ENCODE data around the gene STK38.
"Not testable (repeated sequence)": the region's sequence is repeated elsewhere in the genome, so short reads cannot be mapped to it uniquely, and the experiment has no call there.

Gene STK38

DNA sequence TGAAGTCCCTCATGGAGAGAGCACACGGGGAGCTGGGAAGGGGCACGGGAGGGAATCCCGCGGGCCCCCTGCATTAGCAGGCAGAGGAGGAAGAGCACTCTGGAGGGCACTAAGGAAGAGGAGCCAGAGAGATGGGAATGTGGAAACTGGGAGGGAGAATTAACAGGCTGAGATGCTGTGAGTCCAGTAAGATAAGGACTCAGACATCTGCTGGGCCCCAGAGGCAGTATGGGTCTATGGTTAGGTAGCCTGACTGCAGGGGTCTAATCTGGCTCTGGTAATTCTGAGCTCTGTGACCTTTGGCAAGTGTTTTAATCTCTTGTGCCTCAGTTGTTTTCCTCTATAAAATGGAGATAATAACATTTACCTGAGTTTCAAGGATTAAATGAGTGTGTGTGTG, 31.2 kb upstream of the STK38 start:
- no peak overlapping the region for H3K4ac ChIP-seq (ENCODE audit: low read depth, low read length)
- no CpG with 5 or more reads among the region's 4 CpGs for WGBS (ENCODE audit: extremely low coverage, insufficient coverage, low lambda C conversion rate)
- H3K9ac ChIP-seq (ENCODE audit: low read length), result no peak overlapping the region
- no peak overlapping the region for H4K8ac ChIP-seq (ENCODE audit: low read depth, low read length)
- no peak overlapping the region for H3K4me2 ChIP-seq (ENCODE audit: low read length)
- H3K23ac ChIP-seq (ENCODE audit: low read length), result no peak overlapping the region
- no peak overlapping the region for H3K4me3 ChIP-seq (ENCODE audit: low read length)
- DNase-seq, result no peak
- H3K18ac ChIP-seq (ENCODE audit: low read length), result no peak overlapping the region
- H2BK120ac ChIP-seq (ENCODE audit: low read depth, low read length), result no peak overlapping the region
- no peak overlapping the region for H2BK5ac ChIP-seq (ENCODE audit: low read length)
- no peak overlapping the region for H2BK15ac ChIP-seq (replicated peaks; ENCODE audit: low read depth)
- H3K79me1 ChIP-seq (ENCODE audit: low read length), result no peaks in the 10 kb centered on the region
- H2AK5ac ChIP-seq (ENCODE audit: low read length), result no peak overlapping the region
- no peaks in the 10 kb centered on the region for H3K4me1 ChIP-seq (ENCODE audit: control insufficient read depth, low read depth, low read length)
- no peaks in the 10 kb centered on the region for H3K36me3 ChIP-seq (ENCODE audit: control insufficient read depth, insufficient read depth, low read length)
- no peak overlapping the region for H4K5ac ChIP-seq (ENCODE audit: low read length)
- no peaks in the 10 kb centered on the region for H3K27me3 ChIP-seq (ENCODE audit: insufficient read depth, low read length, poor library complexity)
- H3K79me2 ChIP-seq (ENCODE audit: control insufficient read depth, insufficient read depth, low read length), result no peaks in the 10 kb centered on the region
- no peak overlapping the region for H3K56ac ChIP-seq (ENCODE audit: low read length)
- H3K27ac ChIP-seq (ENCODE audit: low read depth, low read length), result no peak overlapping the region

DNA sequence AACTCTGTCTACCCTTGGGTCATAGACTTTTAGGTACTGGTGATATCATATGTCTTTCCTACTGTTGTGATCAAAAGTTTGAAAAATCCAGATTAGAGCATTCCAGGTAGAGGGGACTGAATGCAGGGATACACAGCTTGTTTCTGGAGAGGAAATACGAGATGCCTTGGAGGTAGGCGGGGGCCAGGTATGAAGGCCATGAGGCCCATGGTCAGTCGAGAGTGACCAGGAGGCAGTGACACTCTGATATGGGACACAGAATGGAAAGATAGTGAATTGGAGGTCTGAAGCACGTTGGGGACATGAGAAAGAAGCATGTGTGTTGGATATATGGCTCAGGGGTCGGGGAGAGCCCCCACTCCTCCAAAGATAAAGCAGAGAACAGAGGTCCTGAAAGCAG, 30.8 kb upstream of the STK38 start:
- no CpG with 5 or more reads among the region's 5 CpGs for WGBS (ENCODE audit: extremely low coverage, insufficient coverage, low lambda C conversion rate)
- no peak overlapping the region for H4K5ac ChIP-seq (ENCODE audit: low read length)

DNA sequence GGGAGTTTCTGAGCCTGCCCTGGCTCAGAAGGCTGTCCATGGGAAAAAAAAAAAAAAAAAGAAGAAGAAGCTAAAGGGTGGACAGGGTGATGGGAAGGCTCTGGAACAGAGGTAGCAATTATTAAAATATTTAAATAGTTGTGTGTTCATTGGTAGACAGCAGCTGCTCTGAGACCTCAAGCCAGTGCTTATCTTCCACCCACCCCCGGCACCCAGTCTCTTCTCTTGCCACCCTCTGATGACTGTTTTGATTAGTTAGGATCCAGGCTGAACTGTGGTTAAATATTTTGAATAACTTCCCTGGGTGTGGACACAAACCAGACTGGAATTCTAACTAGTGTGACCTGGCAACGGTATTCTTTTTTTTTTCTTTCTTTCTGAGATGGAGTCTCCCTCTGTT, 30.0 kb upstream of the STK38 start:
- Histone ChIP-seq H3K23ac (ENCODE audit: low read length) (no peak overlapping the region), H3K27me3 (ENCODE audit: insufficient read depth, low read length, poor library complexity) (no peaks in the 10 kb centered on the region), H3K9ac (ENCODE audit: low read length) (no peak overlapping the region), H2BK120ac (ENCODE audit: low read depth, low read length) (no peak overlapping the region), H3K79me2 (ENCODE audit: control insufficient read depth, insufficient read depth, low read length) (no peaks in the 10 kb centered on the region), H3K27ac (ENCODE audit: low read depth, low read length) (no peak overlapping the region), H3K4ac (ENCODE audit: low read depth, low read length) (no peak overlapping the region), H3K18ac (ENCODE audit: low read length) (no peak overlapping the region), H3K4me1 (ENCODE audit: control insufficient read depth, low read depth, low read length) (no peaks in the 10 kb centered on the region), H4K5ac (ENCODE audit: low read length) (no peak overlapping the region), H3K36me3 (ENCODE audit: control insufficient read depth, insufficient read depth, low read length) (no peaks in the 10 kb centered on the region), H3K4me2 (ENCODE audit: low read length) (no peak overlapping the region), H3K4me3 (ENCODE audit: low read length) (no peak overlapping the region), H3K79me1 (ENCODE audit: low read length) (no peaks in the 10 kb centered on the region), H2BK15ac (replicated peaks; ENCODE audit: low read depth) (no peak overlapping the region), H2AK5ac (ENCODE audit: low read length) (no peak overlapping the region), H4K8ac (ENCODE audit: low read depth, low read length) (no peak overlapping the region), H3K56ac (ENCODE audit: low read length) (no peak overlapping the region), H2BK5ac (ENCODE audit: low read length) (no peak overlapping the region)
- WGBS (ENCODE audit: extremely low coverage, insufficient coverage, low lambda C conversion rate), result no CpG with 5 or more reads among the region's 2 CpGs
- no peak for DNase-seq

More for the DNA sequence above, 30.8 kb upstream of the STK38 start:
- Histone ChIP-seq H3K4me3 (ENCODE audit: low read length) (no peak overlapping the region), H3K4me1 (ENCODE audit: control insufficient read depth, low read depth, low read length) (no peaks in the 10 kb centered on the region), H3K27ac (ENCODE audit: low read depth, low read length) (no peak overlapping the region), H3K23ac (ENCODE audit: low read length) (no peak overlapping the region), H3K79me1 (ENCODE audit: low read length) (no peaks in the 10 kb centered on the region), H2BK15ac (replicated peaks; ENCODE audit: low read depth) (no peak overlapping the region), H3K4me2 (ENCODE audit: low read length) (no peak overlapping the region), H3K9ac (ENCODE audit: low read length) (no peak overlapping the region), H3K18ac (ENCODE audit: low read length) (no peak overlapping the region), H3K56ac (ENCODE audit: low read length) (no peak overlapping the region), H2BK5ac (ENCODE audit: low read length) (no peak overlapping the region), H3K36me3 (ENCODE audit: control insufficient read depth, insufficient read depth, low read length) (no peaks in the 10 kb centered on the region), H4K8ac (ENCODE audit: low read depth, low read length) (no peak overlapping the region), H3K4ac (ENCODE audit: low read depth, low read length) (no peak overlapping the region), H2BK120ac (ENCODE audit: low read depth, low read length) (no peak overlapping the region), H3K27me3 (ENCODE audit: insufficient read depth, low read length, poor library complexity) (no peaks in the 10 kb centered on the region), H2AK5ac (ENCODE audit: low read length) (no peak overlapping the region), H3K79me2 (ENCODE audit: control insufficient read depth, insufficient read depth, low read length) (no peaks in the 10 kb centered on the region)
- no peak for DNase-seq

DNA sequence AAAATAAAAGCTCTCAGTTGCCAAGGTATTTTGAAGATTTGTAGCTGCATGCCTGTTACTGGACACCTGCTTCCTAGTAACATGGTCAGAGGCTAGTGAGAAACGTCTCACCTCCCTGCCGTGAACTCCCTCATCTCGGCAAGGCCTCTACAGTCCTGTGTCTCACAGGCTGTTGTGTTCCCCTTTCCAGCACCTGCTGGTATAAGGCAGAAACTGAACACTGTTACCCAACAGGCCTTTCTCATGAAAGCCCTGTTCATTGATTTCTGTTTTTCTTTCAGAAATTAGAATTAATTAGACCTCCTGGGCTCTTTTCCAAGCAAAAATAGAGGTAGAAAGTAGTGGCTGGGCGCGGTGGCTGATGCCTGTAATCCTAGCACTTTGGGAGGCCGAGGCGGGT, 29.3 kb upstream of the STK38 start:
- H2BK120ac ChIP-seq (ENCODE audit: low read depth, low read length), result no peak overlapping the region
- no peak overlapping the region for H3K4ac ChIP-seq (ENCODE audit: low read depth, low read length)
- no peak overlapping the region for H3K56ac ChIP-seq (ENCODE audit: low read length)
- H3K4me2 ChIP-seq (ENCODE audit: low read length), result no peak overlapping the region
- no peak overlapping the region for H3K4me3 ChIP-seq (ENCODE audit: low read length)
- H3K4me1 ChIP-seq (ENCODE audit: control insufficient read depth, low read depth, low read length), result no peaks in the 10 kb centered on the region
- no peak overlapping the region for H3K18ac ChIP-seq (ENCODE audit: low read length)
- no CpG with 5 or more reads among the region's 7 CpGs for WGBS (ENCODE audit: extremely low coverage, insufficient coverage, low lambda C conversion rate)
- H3K27me3 ChIP-seq (ENCODE audit: insufficient read depth, low read length, poor library complexity), result no peaks in the 10 kb centered on the region
- H3K36me3 ChIP-seq (ENCODE audit: control insufficient read depth, insufficient read depth, low read length), result no peaks in the 10 kb centered on the region
- no peak overlapping the region for H2BK15ac ChIP-seq (replicated peaks; ENCODE audit: low read depth)
- no peak overlapping the region for H3K23ac ChIP-seq (ENCODE audit: low read length)
- no peak overlapping the region for H3K27ac ChIP-seq (ENCODE audit: low read depth, low read length)
- H2BK5ac ChIP-seq (ENCODE audit: low read length), result no peak overlapping the region
- no peak overlapping the region for H4K8ac ChIP-seq (ENCODE audit: low read depth, low read length)
- no peak overlapping the region for H3K9ac ChIP-seq (ENCODE audit: low read length)
- H3K79me1 ChIP-seq (ENCODE audit: low read length), result no peaks in the 10 kb centered on the region
- H2AK5ac ChIP-seq (ENCODE audit: low read length), result no peak overlapping the region
- no peak for DNase-seq
- H3K79me2 ChIP-seq (ENCODE audit: control insufficient read depth, insufficient read depth, low read length), result no peaks in the 10 kb centered on the region
- no peak overlapping the region for H4K5ac ChIP-seq (ENCODE audit: low read length)

DNA sequence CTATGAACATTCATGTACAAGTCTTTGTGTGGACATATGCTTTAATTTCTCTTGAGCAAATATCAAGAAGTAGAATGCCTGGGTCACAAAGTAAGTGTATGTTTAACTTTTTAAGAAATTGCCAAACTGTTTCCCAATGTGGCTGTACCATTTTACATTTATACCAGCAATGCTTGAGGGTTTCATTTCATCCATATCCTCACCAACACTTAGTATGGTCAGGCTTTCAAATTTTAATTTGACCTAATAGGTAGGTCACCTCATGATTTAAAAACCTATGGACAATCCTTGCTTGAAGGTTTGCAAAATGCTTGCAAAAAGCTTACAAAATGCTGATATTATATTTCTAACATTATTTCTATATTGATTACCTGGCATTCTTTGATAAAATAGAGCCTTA, 27.4 kb upstream of the STK38 start:
- Histone ChIP-seq H3K18ac (ENCODE audit: low read length) (no peak overlapping the region), H3K79me1 (ENCODE audit: low read length) (no peaks in the 10 kb centered on the region), H3K9ac (ENCODE audit: low read length) (no peak overlapping the region), H3K4ac (ENCODE audit: low read depth, low read length) (no peak overlapping the region), H4K5ac (ENCODE audit: low read length) (no peak overlapping the region), H3K4me1 (ENCODE audit: control insufficient read depth, low read depth, low read length) (no peaks in the 10 kb centered on the region), H3K36me3 (ENCODE audit: control insufficient read depth, insufficient read depth, low read length) (no peaks in the 10 kb centered on the region), H3K27me3 (ENCODE audit: insufficient read depth, low read length, poor library complexity) (no peaks in the 10 kb centered on the region), H3K23ac (ENCODE audit: low read length) (no peak overlapping the region), H2BK5ac (ENCODE audit: low read length) (no peak overlapping the region), H4K8ac (ENCODE audit: low read depth, low read length) (no peak overlapping the region), H3K56ac (ENCODE audit: low read length) (no peak overlapping the region), H2BK120ac (ENCODE audit: low read depth, low read length) (no peak overlapping the region), H3K4me3 (ENCODE audit: low read length) (no peak overlapping the region), H3K27ac (ENCODE audit: low read depth, low read length) (no peak overlapping the region), H2BK15ac (replicated peaks; ENCODE audit: low read depth) (no peak overlapping the region), H2AK5ac (ENCODE audit: low read length) (no peak overlapping the region), H3K79me2 (ENCODE audit: control insufficient read depth, insufficient read depth, low read length) (no peaks in the 10 kb centered on the region), H3K4me2 (ENCODE audit: low read length) (no peak overlapping the region)
- no peak for DNase-seq

DNA sequence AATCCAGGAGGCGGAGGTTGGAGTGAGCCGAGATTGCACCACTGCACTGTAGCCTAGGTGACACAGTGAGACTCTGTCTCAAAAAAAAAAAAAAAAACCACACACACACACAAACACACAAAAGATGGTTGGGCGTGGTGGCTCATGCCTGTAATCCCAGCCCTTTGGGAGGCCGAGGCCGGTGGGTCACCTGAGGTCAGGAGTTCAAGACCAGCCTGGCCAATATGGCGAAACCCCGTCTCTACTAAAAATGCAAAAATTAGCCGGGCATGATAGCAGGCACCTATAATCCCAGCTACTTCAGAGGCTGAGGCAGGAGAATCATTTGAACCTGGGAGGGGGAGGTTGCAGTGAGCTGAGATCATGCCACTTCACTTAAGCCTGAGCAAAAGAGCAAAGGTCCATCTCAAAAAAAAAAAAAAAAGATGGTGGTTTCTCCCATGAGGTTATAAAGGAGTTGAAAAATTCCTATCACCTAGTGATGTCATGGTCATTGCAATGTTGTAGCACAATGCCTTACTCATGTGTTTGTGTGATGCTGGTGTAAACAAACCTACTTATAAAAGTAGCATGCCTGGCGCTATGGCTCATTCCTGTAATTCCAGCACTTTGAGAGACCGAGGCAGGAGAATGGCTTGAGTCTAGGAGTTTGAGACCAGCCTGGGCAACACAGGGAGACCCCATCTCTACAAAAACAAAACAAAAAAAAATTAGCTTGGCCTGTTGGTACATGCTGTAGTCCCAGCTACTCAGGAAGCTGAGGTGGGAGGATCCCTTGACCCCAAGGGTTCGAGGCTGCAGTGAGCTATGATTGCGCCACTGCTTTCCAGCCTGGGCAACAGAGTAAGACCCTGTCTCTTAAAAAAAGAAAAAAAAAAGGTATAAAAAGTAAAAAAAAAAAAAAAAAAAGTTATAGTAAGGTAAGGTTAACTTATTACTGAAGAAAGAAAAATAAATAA, 25.4 kb upstream of the STK38 start:
- H3K23ac ChIP-seq (ENCODE audit: low read length); H4K8ac ChIP-seq (ENCODE audit: low read depth, low read length); H3K4me1 ChIP-seq (ENCODE audit: control insufficient read depth, low read depth, low read length); H3K27me3 ChIP-seq (ENCODE audit: insufficient read depth, low read length, poor library complexity); H2AK5ac ChIP-seq (ENCODE audit: low read length); H3K79me2 ChIP-seq (ENCODE audit: control insufficient read depth, insufficient read depth, low read length); H2BK120ac ChIP-seq (ENCODE audit: low read depth, low read length); H4K5ac ChIP-seq (ENCODE audit: low read length); H3K27ac ChIP-seq (ENCODE audit: low read depth, low read length); H3K4me2 ChIP-seq (ENCODE audit: low read length); H3K36me3 ChIP-seq (ENCODE audit: control insufficient read depth, insufficient read depth, low read length); H3K9ac ChIP-seq (ENCODE audit: low read length); H2BK5ac ChIP-seq (ENCODE audit: low read length); H3K4me3 ChIP-seq (ENCODE audit: low read length); H2BK15ac ChIP-seq (replicated peaks; ENCODE audit: low read depth); H3K79me1 ChIP-seq (ENCODE audit: low read length); H3K4ac ChIP-seq (ENCODE audit: low read depth, low read length); H3K18ac ChIP-seq (ENCODE audit: low read length); H3K56ac ChIP-seq (ENCODE audit: low read length): not testable (repeated sequence)
- no CpG with 5 or more reads among the region's 12 CpGs for WGBS (ENCODE audit: extremely low coverage, insufficient coverage, low lambda C conversion rate)
- DNase-seq, result peak; percentile 41

All from mesendoderm (in vitro differentiated cells).